Measurements from ENCODE around the gene PDE11A.

PDE11A gene

DNA sequence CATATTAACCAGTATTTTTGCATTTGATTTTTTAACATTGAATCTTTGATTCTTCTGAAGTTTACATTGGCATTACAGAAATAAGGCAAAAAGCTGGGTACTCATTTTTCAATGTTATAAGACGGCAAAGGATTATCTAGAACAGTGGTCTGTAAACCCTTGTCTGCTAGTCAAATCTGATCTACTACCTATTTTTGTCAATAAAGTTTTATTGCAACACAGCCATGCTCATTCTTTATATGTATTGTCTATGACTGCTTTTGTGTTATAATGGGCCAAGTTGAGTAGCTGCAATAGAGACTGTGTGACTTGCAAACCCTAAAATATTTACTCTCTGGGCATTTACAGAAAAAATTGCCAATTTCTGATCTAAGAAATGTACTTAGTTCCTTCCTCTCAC, 181.0 kb downstream of the PDE11A start:
- H3K36me3 ChIP-seq (ENCODE audit: control insufficient read depth in 2 of 2, insufficient read depth in 2 of 2, low read length in 2 of 2), result no peaks in the 10 kb centered on the region
- H3K27me3 ChIP-seq (ENCODE audit: control insufficient read depth in 2 of 2, insufficient read depth in 2 of 2, low read length in 2 of 2), result no peaks in the 10 kb centered on the region
- H3K27ac ChIP-seq (ENCODE audit: low read depth in 2 of 2, low read length in 2 of 2), result no peak overlapping the region
- H3K4me1 ChIP-seq (ENCODE audit: control insufficient read depth in 2 of 2, insufficient read depth in 2 of 2, low read length in 2 of 2), result peaks cover 0 to 4% of the 10 kb centered on the region in 2 donors
- H3K9ac ChIP-seq (ENCODE audit: low read depth in 1 of 2, low read length in 2 of 2), result no peak overlapping the region
- H3K9me3 ChIP-seq (ENCODE audit: control insufficient read depth in 2 of 2, low read length in 2 of 2), result no peaks in the 10 kb centered on the region
- H3K4me3 ChIP-seq (ENCODE audit: low read length in 2 of 2), result no peak overlapping the region

DNA sequence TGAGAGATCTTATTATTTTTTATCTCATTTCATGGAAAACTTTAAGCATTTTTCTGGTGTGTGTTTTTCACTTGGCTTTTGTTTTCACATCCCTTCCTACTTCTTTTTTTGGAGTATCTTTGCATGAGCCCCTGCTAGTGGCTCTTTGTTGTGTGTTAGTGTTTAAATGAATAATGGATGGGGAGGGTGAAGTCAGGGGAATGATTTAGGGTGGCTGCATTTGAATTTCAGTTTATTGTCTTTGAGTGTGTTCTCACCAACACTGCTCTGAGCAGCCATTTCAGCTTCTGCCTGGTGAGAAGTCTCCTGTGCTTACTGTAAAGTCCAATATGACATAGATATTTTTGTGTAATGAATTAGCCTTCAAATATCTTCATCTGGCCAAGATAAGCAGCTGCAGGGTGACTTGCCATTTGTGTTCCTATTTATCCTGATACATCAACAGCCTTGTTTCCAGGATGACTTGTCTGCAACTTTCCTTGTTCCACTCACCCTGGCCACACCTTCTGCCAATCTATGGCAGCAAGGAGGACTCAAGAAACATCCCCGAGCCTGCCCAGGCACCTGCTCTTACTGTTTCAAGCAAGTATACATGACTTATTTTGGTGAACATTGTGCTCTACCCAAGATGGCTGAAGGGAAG, 182.6 kb downstream of the PDE11A start:
- H3K9me3 ChIP-seq (ENCODE audit: control insufficient read depth in 2 of 2, low read length in 2 of 2), result no peaks in the 10 kb centered on the region
- no peaks in the 10 kb centered on the region for H3K4me1 ChIP-seq (ENCODE audit: control insufficient read depth in 2 of 2, insufficient read depth in 2 of 2, low read length in 2 of 2)
- H3K36me3 ChIP-seq (ENCODE audit: control insufficient read depth in 2 of 2, insufficient read depth in 2 of 2, low read length in 2 of 2), result no peaks in the 10 kb centered on the region
- no peak overlapping the region for H3K9ac ChIP-seq (ENCODE audit: low read depth in 1 of 2, low read length in 2 of 2)
- no peaks in the 10 kb centered on the region for H3K27me3 ChIP-seq (ENCODE audit: control insufficient read depth in 2 of 2, insufficient read depth in 2 of 2, low read length in 2 of 2)
- H3K27ac ChIP-seq (ENCODE audit: low read depth in 2 of 2, low read length in 2 of 2), result no peak overlapping the region
- no peak overlapping the region for H3K4me3 ChIP-seq (ENCODE audit: low read length in 2 of 2)

DNA sequence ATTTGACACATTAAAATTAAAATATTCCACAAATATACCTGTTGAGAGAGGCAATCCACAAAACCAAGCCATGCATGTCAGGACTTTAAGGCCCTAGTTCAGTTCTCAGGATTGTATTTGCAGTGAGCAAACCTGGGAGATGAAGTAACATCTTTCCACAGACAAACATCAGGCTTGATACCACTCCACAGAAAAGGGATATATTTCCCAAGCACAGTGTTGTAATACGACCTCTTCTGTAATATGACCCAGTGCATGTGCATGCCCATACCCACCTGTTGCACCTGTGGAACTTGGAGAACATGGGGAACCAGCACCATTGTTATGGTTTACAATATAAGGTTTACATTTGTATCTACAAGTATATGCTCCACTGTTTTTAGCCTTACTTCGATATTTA, 184.0 kb downstream of the PDE11A start:
- H3K27me3 ChIP-seq (ENCODE audit: control insufficient read depth in 2 of 2, insufficient read depth in 2 of 2, low read length in 2 of 2), result no peaks in the 10 kb centered on the region
- H3K9ac ChIP-seq (ENCODE audit: low read depth in 1 of 2, low read length in 2 of 2), result no peak overlapping the region
- no peak overlapping the region for H3K4me3 ChIP-seq (ENCODE audit: low read length in 2 of 2)
- H3K36me3 ChIP-seq (ENCODE audit: control insufficient read depth in 2 of 2, insufficient read depth in 2 of 2, low read length in 2 of 2), result no peaks in the 10 kb centered on the region
- no peaks in the 10 kb centered on the region for H3K9me3 ChIP-seq (ENCODE audit: control insufficient read depth in 2 of 2, low read length in 2 of 2)
- no peaks in the 10 kb centered on the region for H3K4me1 ChIP-seq (ENCODE audit: control insufficient read depth in 2 of 2, insufficient read depth in 2 of 2, low read length in 2 of 2)
- no peak overlapping the region for H3K27ac ChIP-seq (ENCODE audit: low read depth in 2 of 2, low read length in 2 of 2)

DNA sequence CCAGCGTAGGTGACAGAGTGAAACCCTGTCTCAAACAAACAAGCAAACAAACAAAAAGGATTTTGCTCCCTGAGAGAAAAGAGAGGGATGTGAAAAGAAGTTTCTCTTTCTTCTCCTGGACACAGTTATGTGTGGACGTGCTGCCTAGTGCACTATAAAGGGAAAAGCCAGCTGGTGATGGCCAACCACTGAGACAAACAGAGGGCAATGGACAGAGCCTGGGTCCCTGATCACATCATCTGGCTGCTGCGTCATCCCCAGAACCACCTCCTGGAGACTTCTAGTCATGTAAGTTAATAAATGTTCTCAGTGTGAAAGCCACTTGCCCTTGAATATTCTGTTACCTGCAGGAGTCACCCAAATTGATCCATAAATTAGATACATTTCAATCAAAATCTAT, 184.9 kb downstream of the PDE11A start:
- H3K27me3 ChIP-seq (ENCODE audit: control insufficient read depth in 2 of 2, insufficient read depth in 2 of 2, low read length in 2 of 2), result no peaks in the 10 kb centered on the region
- H3K27ac ChIP-seq (ENCODE audit: low read depth in 2 of 2, low read length in 2 of 2), result no peak overlapping the region
- no peak overlapping the region for H3K4me3 ChIP-seq (ENCODE audit: low read length in 2 of 2)
- no peaks in the 10 kb centered on the region for H3K9me3 ChIP-seq (ENCODE audit: control insufficient read depth in 2 of 2, low read length in 2 of 2)
- H3K9ac ChIP-seq (ENCODE audit: low read depth in 1 of 2, low read length in 2 of 2), result no peak overlapping the region
- no peaks in the 10 kb centered on the region for H3K4me1 ChIP-seq (ENCODE audit: control insufficient read depth in 2 of 2, insufficient read depth in 2 of 2, low read length in 2 of 2)
- no peaks in the 10 kb centered on the region for H3K36me3 ChIP-seq (ENCODE audit: control insufficient read depth in 2 of 2, insufficient read depth in 2 of 2, low read length in 2 of 2)

DNA sequence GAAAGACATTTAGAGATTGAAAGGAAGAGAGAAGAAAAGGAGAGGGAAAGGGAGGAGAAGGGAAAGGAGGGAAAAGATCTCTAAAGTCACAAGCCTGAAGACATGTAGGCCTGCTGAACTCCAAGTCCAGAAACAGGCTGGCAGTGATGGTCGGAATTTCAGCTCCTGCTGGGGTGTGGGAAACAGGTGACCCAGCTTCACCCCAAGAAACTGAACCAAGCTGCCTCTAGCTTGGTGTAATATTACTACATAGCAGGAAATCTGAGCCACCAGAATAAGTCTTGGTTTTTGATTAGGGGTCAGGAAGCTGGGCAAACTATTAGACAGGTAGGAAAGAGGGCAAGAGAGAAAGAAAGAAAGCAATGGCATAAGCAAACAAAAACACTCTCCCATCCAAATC, 185.8 kb downstream of the PDE11A start:
- no peaks in the 10 kb centered on the region for H3K36me3 ChIP-seq (ENCODE audit: control insufficient read depth in 2 of 2, insufficient read depth in 2 of 2, low read length in 2 of 2)
- no peaks in the 10 kb centered on the region for H3K9me3 ChIP-seq (ENCODE audit: control insufficient read depth in 2 of 2, low read length in 2 of 2)
- H3K27me3 ChIP-seq (ENCODE audit: control insufficient read depth in 2 of 2, insufficient read depth in 2 of 2, low read length in 2 of 2), result no peaks in the 10 kb centered on the region
- H3K27ac ChIP-seq (ENCODE audit: low read depth in 2 of 2, low read length in 2 of 2), result no peak overlapping the region
- H3K4me3 ChIP-seq (ENCODE audit: low read length in 2 of 2), result no peak overlapping the region
- H3K4me1 ChIP-seq (ENCODE audit: control insufficient read depth in 2 of 2, insufficient read depth in 2 of 2, low read length in 2 of 2), result no peaks in the 10 kb centered on the region
- no peak overlapping the region for H3K9ac ChIP-seq (ENCODE audit: low read depth in 1 of 2, low read length in 2 of 2)

DNA sequence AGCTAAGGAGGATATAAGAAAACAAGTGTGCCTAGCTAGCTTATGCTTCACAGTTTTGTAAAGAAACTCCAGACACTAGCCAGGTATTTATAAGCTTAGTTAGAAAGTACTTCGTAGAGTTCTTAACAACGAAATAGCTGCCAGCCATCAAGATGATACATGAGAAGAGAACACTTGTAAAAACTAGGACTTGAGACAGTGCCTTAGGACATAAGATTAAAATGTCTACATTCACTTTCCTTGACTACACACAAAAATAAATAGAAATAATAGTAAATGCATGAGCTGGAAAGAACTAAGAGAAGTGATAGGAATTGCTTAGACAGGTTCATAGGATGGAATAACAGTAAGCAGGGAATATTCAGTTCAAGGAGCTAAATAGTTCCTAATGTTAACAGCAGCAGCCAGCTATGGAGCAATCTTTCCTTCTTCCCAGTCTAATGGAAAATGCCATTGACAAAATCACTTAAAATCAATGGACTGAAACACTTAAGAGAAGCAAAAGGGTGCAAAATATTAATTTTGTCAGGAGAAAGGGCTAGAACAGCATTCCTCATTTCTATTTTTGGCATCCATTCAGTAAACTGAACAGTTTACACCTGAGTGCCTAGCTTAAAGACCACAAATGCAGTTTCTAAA, 186.6 kb downstream of the PDE11A start:
- Histone ChIP-seq H3K4me1 (ENCODE audit: control insufficient read depth in 2 of 2, insufficient read depth in 2 of 2, low read length in 2 of 2) (no peaks in the 10 kb centered on the region), H3K9ac (ENCODE audit: low read depth in 1 of 2, low read length in 2 of 2) (no peak overlapping the region), H3K27ac (ENCODE audit: low read depth in 2 of 2, low read length in 2 of 2) (no peak overlapping the region), H3K4me3 (ENCODE audit: low read length in 2 of 2) (no peak overlapping the region), H3K27me3 (ENCODE audit: control insufficient read depth in 2 of 2, insufficient read depth in 2 of 2, low read length in 2 of 2) (no peaks in the 10 kb centered on the region), H3K36me3 (ENCODE audit: control insufficient read depth in 2 of 2, insufficient read depth in 2 of 2, low read length in 2 of 2) (no peaks in the 10 kb centered on the region), H3K9me3 (ENCODE audit: control insufficient read depth in 2 of 2, low read length in 2 of 2) (no peaks in the 10 kb centered on the region)

DNA sequence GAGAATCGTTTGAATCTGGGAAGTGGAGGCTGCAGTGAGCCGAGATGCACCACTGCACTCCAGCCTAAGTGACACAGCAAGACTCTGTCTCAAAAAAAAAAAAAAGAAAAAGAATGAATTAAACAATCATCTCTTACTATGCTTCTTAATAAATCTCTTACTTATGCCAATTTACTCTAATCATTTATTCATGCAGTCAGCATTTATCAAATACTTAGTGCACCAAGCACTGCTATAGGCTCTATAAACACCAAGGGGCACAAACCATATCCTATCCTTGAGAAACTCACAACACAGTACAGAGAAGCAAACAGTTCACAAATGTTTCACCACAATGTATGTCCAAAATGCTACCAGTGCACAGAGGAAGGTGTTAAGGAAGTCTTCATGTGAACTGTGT, 189.4 kb downstream of the PDE11A start:
- Histone ChIP-seq H3K9me3 (ENCODE audit: control insufficient read depth in 2 of 2, low read length in 2 of 2) (no peaks in the 10 kb centered on the region), H3K9ac (ENCODE audit: low read depth in 1 of 2, low read length in 2 of 2) (no peak overlapping the region), H3K27ac (ENCODE audit: low read depth in 2 of 2, low read length in 2 of 2) (no peak overlapping the region), H3K4me1 (ENCODE audit: control insufficient read depth in 2 of 2, insufficient read depth in 2 of 2, low read length in 2 of 2) (no peaks in the 10 kb centered on the region), H3K4me3 (ENCODE audit: low read length in 2 of 2) (no peak overlapping the region), H3K36me3 (ENCODE audit: control insufficient read depth in 2 of 2, insufficient read depth in 2 of 2, low read length in 2 of 2) (no peaks in the 10 kb centered on the region), H3K27me3 (ENCODE audit: control insufficient read depth in 2 of 2, insufficient read depth in 2 of 2, low read length in 2 of 2) (no peaks in the 10 kb centered on the region)

DNA sequence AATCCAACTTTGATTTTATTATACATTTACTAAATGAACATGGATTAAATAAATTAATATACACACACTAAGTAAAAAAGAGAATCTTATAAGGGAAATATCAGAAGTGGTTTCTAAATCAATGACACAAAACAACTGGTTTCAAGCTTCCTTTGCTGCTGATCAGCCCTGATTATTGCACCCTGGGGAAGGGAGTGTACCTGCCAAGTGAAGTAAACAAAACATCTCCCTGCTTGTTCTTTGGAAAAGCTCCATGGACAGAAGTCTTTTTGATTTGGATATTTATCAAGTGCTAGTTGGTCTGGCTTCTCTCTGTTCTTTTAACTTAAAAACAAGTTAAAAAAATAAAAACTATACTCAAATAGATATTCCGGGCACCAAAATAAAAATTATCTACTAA, 190.1 kb downstream of the PDE11A start:
- Histone ChIP-seq H3K9ac (ENCODE audit: low read depth in 1 of 2, low read length in 2 of 2) (no peak overlapping the region), H3K4me3 (ENCODE audit: low read length in 2 of 2) (no peak overlapping the region), H3K4me1 (ENCODE audit: control insufficient read depth in 2 of 2, insufficient read depth in 2 of 2, low read length in 2 of 2) (no peaks in the 10 kb centered on the region), H3K27ac (ENCODE audit: low read depth in 2 of 2, low read length in 2 of 2) (no peak overlapping the region), H3K36me3 (ENCODE audit: control insufficient read depth in 2 of 2, insufficient read depth in 2 of 2, low read length in 2 of 2) (no peaks in the 10 kb centered on the region), H3K27me3 (ENCODE audit: control insufficient read depth in 2 of 2, insufficient read depth in 2 of 2, low read length in 2 of 2) (no peaks in the 10 kb centered on the region), H3K9me3 (ENCODE audit: control insufficient read depth in 2 of 2, low read length in 2 of 2) (no peaks in the 10 kb centered on the region)

DNA sequence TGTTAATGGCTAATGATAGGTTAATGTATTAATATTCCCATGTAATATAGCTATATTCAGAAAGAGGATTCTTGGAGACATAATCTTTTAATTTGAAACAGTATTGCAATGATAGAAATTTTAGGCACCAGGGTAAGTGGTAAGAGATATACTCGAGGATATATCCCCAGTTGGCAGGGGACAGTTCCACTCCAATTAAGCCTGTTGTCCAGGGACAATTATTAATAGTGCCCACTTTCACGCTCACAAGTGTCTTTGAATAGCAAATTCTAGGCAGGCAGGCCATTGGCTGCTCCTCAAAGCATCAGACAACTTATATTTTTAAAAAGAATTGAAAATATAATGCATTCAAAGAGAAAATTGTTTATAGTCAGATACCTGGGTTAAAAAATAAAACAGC, 190.7 kb downstream of the PDE11A start:
- Histone ChIP-seq H3K9me3 (ENCODE audit: control insufficient read depth in 2 of 2, low read length in 2 of 2) (no peaks in the 10 kb centered on the region), H3K27me3 (ENCODE audit: control insufficient read depth in 2 of 2, insufficient read depth in 2 of 2, low read length in 2 of 2) (no peaks in the 10 kb centered on the region), H3K9ac (ENCODE audit: low read depth in 1 of 2, low read length in 2 of 2) (no peak overlapping the region), H3K27ac (ENCODE audit: low read depth in 2 of 2, low read length in 2 of 2) (no peak overlapping the region), H3K36me3 (ENCODE audit: control insufficient read depth in 2 of 2, insufficient read depth in 2 of 2, low read length in 2 of 2) (no peaks in the 10 kb centered on the region), H3K4me3 (ENCODE audit: low read length in 2 of 2) (no peak overlapping the region), H3K4me1 (ENCODE audit: control insufficient read depth in 2 of 2, insufficient read depth in 2 of 2, low read length in 2 of 2) (no peaks in the 10 kb centered on the region)

DNA sequence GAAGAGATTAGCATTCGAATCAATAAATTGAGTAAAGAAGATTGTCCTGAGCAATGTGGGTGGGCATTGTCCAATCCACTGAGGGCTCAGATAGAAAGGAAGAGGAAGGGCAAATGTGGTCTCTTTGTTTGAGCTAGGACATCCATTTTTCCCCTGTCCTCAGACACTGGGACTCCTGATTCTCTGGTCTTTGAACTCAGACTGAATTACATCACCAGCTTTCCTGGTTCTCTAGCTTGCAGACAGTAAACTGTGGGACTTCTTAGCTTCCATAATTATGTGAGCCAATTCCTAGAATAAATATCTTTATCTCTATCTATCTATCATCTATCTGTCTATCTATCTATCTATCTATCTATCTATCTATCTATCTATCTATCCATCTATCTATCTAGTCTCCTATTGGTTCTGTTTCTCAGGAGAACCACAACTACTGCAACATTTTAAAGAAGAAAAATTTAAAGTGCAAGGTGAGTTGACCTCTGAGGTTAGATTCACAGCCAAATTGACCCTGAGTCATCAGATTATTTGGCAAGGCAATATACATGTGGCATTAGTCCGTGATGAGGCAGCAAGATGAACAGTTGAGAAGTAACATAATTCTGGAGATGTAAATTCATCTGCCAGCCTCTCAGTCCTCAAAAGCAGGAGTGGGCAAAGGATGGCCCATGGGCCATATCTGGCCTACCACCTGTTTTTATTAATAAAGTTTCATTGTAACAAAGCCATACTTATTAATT, 191.4 kb downstream of the PDE11A start:
- Histone ChIP-seq H3K36me3 (ENCODE audit: control insufficient read depth in 2 of 2, insufficient read depth in 2 of 2, low read length in 2 of 2) (no peaks in the 10 kb centered on the region), H3K27me3 (ENCODE audit: control insufficient read depth in 2 of 2, insufficient read depth in 2 of 2, low read length in 2 of 2) (no peaks in the 10 kb centered on the region), H3K9me3 (ENCODE audit: control insufficient read depth in 2 of 2, low read length in 2 of 2) (no peaks in the 10 kb centered on the region), H3K27ac (ENCODE audit: low read depth in 2 of 2, low read length in 2 of 2) (no peak overlapping the region), H3K4me1 (ENCODE audit: control insufficient read depth in 2 of 2, insufficient read depth in 2 of 2, low read length in 2 of 2) (no peaks in the 10 kb centered on the region), H3K4me3 (ENCODE audit: low read length in 2 of 2) (no peak overlapping the region), H3K9ac (ENCODE audit: low read depth in 1 of 2, low read length in 2 of 2) (no peak overlapping the region)

Data from mucosa of rectum (tissue), 2 donors.